Activated CD4-positive, alpha-beta T cell treated with anti-CD3 and anti-CD28 coated beads for 24 hours (primary cell): ENCODE measurements around the gene TTC7B.

Experiments used
- DNase-seq, 2 donors: peaks; one replicate each; pipeline ENCODE4 v3.0.0-alpha.2; 2020; ENCODE audit warnings: low read depth in 2 of 2

TTC7B gene

GRCh38 chr14:90648421-90648820 is 167.8 kb downstream of the TTC7B start:
- no peak for DNase-seq

GRCh38 chr14:90647473-90648005 is 168.7 kb downstream of the TTC7B start:
- no peak for DNase-seq

- DNase-seq = no peak
Measured at GRCh38 chr14:90645842-90646443, 170.3 kb downstream of the TTC7B start.

- no peak for DNase-seq
Measured at GRCh38 chr14:90644882-90645281, 171.3 kb downstream of the TTC7B start.

GRCh38 chr14:90643982-90644670 is 172.1 kb downstream of the TTC7B start:
- DNase-seq = no peak

GRCh38 chr14:90642244-90642717 is 173.9 kb downstream of the TTC7B start:
- DNase-seq = no peak

- no peak for DNase-seq
Measured at GRCh38 chr14:90641615-90642243, 174.5 kb downstream of the TTC7B start.

- no peak for DNase-seq
Measured at GRCh38 chr14:90641168-90641567, 175.1 kb downstream of the TTC7B start.

GRCh38 chr14:90639641-90640040 is 176.6 kb downstream of the TTC7B start:
- DNase-seq = no peak

GRCh38 chr14:90632871-90633270 is 183.4 kb downstream of the TTC7B start:
- DNase-seq = no peak

- no peak for DNase-seq
Measured at GRCh38 chr14:90632451-90632850, 183.8 kb downstream of the TTC7B start.

GRCh38 chr14:90630171-90630806 is 185.9 kb downstream of the TTC7B start:
- DNase-seq = no peak

GRCh38 chr14:90629471-90629870 is 186.8 kb downstream of the TTC7B start:
- DNase-seq = no peak

- DNase-seq = no peak
Measured at GRCh38 chr14:90628825-90629224, 187.4 kb downstream of the TTC7B start.

- no peak for DNase-seq
Measured at GRCh38 chr14:90627478-90627877, 188.8 kb downstream of the TTC7B start.

- no peak for DNase-seq
Measured at GRCh38 chr14:90626550-90626949, 189.7 kb downstream of the TTC7B start.

- DNase-seq = no peak
Measured at GRCh38 chr14:90625445-90625844, 190.8 kb downstream of the TTC7B start.

GRCh38 chr14:90624732-90625400 is 191.4 kb downstream of the TTC7B start:
- DNase-seq = no peak

GRCh38 chr14:90624227-90624626 is 192.0 kb downstream of the TTC7B start:
- DNase-seq = no peak

GRCh38 chr14:90621201-90621600 is 195.0 kb downstream of the TTC7B start:
- DNase-seq = no peak

GRCh38 chr14:90620568-90621077 is 195.6 kb downstream of the TTC7B start:
- DNase-seq = no peak

GRCh38 chr14:90619911-90620310 is 196.3 kb downstream of the TTC7B start:
- no peak for DNase-seq
